Measurements from ENCODE around the gene MYO1D.

Gene MYO1D

GRCh38 chr17:32567086-32567485, 309.8 kb downstream of the MYO1D start:
- TF ChIP-seq CTCF (conservative IDR thresholded peaks at IDR 0.05; ENCODE audit: low read depth, low read length), result no peak
- Histone ChIP-seq H3K4me3 (IDR thresholded peaks at IDR 0.05; ENCODE audit: insufficient read depth, low read depth, low read length) (no peak overlapping the region), H3K27ac (no peak overlapping the region), H3K36me3 (ENCODE audit: insufficient read depth) (no peaks in the 10 kb centered on the region), H4K20me1 (ENCODE audit: insufficient read depth) (no peaks in the 10 kb centered on the region), H2AFZ (ENCODE audit: low read depth) (no peak overlapping the region), H3K4me1 (ENCODE audit: low read depth, poor library complexity, severe bottlenecking) (peaks cover 34% of the 10 kb centered on the region), H3K4me2 (no peak overlapping the region), H3K27me3 (ENCODE audit: insufficient read depth, low read depth) (no peaks in the 10 kb centered on the region), H3K79me2 (ENCODE audit: insufficient read depth, low read depth) (no peaks in the 10 kb centered on the region), H3K9ac (no peak overlapping the region)

GRCh38 chr17:32566303-32566702, 310.6 kb downstream of the MYO1D start:
- no peak overlapping the region for H3K4me3 ChIP-seq (IDR thresholded peaks at IDR 0.05; ENCODE audit: insufficient read depth, low read depth, low read length)
- H3K27ac ChIP-seq, result no peak overlapping the region
- no peak overlapping the region for H2AFZ ChIP-seq (ENCODE audit: low read depth)
- peaks cover 34% of the 10 kb centered on the region for H3K4me1 ChIP-seq (ENCODE audit: low read depth, poor library complexity, severe bottlenecking)
- H3K9ac ChIP-seq, result no peak overlapping the region
- H3K79me2 ChIP-seq (ENCODE audit: insufficient read depth, low read depth), result no peaks in the 10 kb centered on the region
- H3K4me2 ChIP-seq, result no peak overlapping the region
- no peaks in the 10 kb centered on the region for H3K36me3 ChIP-seq (ENCODE audit: insufficient read depth)
- no peaks in the 10 kb centered on the region for H3K27me3 ChIP-seq (ENCODE audit: insufficient read depth, low read depth)
- no peaks in the 10 kb centered on the region for H4K20me1 ChIP-seq (ENCODE audit: insufficient read depth)
- TF ChIP-seq CTCF (conservative IDR thresholded peaks at IDR 0.05; ENCODE audit: low read depth, low read length), result no peak

- TF ChIP-seq CTCF (conservative IDR thresholded peaks at IDR 0.05; ENCODE audit: low read depth, low read length), result no peak
- Histone ChIP-seq H3K27me3 (ENCODE audit: insufficient read depth, low read depth) (no peaks in the 10 kb centered on the region), H3K79me2 (ENCODE audit: insufficient read depth, low read depth) (no peaks in the 10 kb centered on the region), H4K20me1 (ENCODE audit: insufficient read depth) (no peaks in the 10 kb centered on the region), H3K4me2 (no peak overlapping the region), H3K4me1 (ENCODE audit: low read depth, poor library complexity, severe bottlenecking) (peaks cover 31% of the 10 kb centered on the region), H3K9ac (no peak overlapping the region), H2AFZ (ENCODE audit: low read depth) (no peak overlapping the region), H3K4me3 (IDR thresholded peaks at IDR 0.05; ENCODE audit: insufficient read depth, low read depth, low read length) (no peak overlapping the region), H3K36me3 (ENCODE audit: insufficient read depth) (no peaks in the 10 kb centered on the region), H3K27ac (no peak overlapping the region)
Measured at GRCh38 chr17:32565401-32565800, 311.5 kb downstream of the MYO1D start.

GRCh38 chr17:32564325-32564724, 312.6 kb downstream of the MYO1D start:
- Histone ChIP-seq H3K4me3 (IDR thresholded peaks at IDR 0.05; ENCODE audit: insufficient read depth, low read depth, low read length) (no peak overlapping the region), H2AFZ (ENCODE audit: low read depth) (no peak overlapping the region), H4K20me1 (ENCODE audit: insufficient read depth) (no peaks in the 10 kb centered on the region), H3K36me3 (ENCODE audit: insufficient read depth) (no peaks in the 10 kb centered on the region), H3K79me2 (ENCODE audit: insufficient read depth, low read depth) (no peaks in the 10 kb centered on the region), H3K27ac (no peak overlapping the region), H3K9ac (no peak overlapping the region), H3K4me1 (ENCODE audit: low read depth, poor library complexity, severe bottlenecking) (peaks cover 32% of the 10 kb centered on the region), H3K4me2 (no peak overlapping the region), H3K27me3 (ENCODE audit: insufficient read depth, low read depth) (no peaks in the 10 kb centered on the region)
- no peak for TF ChIP-seq CTCF (conservative IDR thresholded peaks at IDR 0.05; ENCODE audit: low read depth, low read length)
